HG03103 (cell line): Measurements from ENCODE around the gene ANTXRL.
"Not testable (repeated sequence)": the region's sequence is repeated elsewhere in the genome, so short reads cannot be mapped to it uniquely, and the experiment has no call there.

Experiments used
- ATAC-seq: cut with Tn5 transposase; IDR thresholded peaks from one replicate; pipeline ENCODE4 v1.9.1; 2021; ENCODE audit warnings: low read depth; ENCODE audit not compliant: unreplicated experiment

ANTXRL gene

DNA sequence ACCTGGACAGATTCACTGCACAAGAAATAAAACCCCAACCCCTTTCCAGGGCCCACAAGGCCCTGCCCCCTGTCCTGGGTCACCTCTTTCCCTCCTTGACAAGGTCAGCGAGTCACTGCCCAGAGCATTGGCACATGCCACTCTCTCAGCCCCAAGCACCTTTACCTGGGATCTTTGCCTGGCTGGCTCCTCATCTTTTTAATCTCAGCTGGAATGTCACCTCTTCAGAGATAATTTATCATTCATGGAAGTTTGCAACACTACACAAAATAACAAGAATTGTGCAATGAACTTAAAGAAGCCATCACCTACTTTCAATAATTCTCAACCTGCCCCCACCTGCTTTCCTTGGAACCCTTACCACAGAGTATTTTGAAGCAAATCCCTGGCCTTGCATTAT is 19.2 kb downstream of the ANTXRL start:
- no peak for ATAC-seq

DNA sequence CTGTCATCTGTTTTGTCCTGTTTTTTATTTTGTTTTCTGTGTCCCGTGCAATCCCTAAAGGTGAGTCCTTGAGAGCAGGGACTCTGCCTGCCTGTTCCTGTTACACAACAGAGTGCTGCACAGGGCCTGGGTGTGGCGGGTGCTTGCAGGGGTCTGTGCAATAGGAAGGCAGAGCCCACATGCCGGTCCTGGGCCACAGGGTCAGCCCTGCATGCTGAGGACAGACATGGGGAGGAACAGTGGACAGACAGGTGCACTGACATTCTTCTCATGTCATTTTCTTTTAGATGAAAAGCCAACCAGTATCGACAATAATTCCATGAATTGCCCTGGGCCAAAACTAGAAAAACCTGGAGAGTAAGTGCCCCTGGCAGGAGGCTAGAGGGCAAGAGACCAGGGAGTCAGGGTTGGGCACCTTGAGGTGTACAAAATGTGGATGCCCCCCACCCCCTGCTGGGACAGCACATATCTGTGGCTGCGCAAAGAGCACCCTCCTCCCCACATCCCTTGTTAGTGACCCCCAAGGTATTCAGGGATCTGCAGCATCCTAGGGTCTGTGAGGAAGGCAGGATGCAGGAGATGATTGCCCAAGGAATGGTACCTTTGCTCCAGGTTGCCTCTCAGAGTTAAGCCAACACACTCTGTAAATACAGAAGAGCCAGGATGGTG is 19.9 kb downstream of the ANTXRL start:
- ATAC-seq = no peak

GRCh38 chr10:46307281-46308112 is 20.7 kb downstream of the ANTXRL start:
- ATAC-seq = no peak

DNA sequence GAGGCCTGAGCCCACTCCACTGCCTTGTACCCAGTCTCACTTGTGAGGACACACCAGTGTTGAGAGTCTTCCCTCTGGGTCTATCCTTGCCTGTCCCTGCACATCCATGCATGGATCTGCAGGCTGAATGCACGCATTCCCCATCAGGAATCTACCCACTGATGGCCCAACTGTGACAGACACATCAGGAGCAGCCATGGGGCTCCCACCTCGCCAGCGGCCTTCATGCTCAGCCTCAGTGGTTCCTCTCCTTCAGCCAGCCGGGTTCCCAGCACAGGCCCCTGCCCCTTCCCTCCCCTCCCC is 21.3 kb downstream of the ANTXRL start:
- no peak for ATAC-seq

DNA sequence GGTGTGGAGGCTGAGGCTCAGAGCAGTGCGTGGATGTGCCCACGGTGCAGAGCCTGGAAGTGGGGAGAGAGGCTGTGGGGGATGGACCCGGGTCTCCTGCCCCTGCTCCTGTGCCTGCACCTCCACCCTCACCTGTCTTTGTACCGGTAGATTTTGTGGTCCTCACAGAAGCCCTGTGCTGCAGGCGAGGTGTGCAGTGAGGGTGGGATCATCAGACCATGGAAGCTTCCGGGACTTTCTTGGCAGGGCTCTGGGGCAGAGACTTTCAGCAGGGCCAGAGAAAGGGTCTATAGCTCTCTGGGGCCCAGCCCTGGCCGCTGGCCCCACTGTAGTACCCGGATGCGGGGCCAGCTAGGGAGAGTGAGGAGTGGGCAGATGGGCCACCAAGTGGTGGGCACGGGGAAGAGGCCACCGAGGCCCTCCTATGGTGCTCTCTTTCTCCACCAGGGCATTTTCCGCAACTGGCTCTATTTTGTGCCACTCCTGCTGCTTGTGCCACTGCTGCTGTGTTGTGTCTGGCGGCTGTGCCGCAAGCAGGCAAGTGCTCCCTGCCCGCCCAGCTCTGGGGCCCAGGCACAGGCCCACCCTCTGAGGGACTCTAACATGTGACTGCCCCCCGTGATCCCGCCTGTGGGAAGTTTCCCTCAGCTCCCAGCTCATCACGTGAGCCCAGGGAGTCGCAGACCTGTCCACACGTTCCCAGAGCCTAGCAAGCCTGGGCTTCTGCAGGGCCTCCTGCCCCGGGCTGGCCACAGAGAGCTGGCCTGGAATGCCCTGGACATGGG is 22.1 kb downstream of the ANTXRL start:
- no peak for ATAC-seq

DNA sequence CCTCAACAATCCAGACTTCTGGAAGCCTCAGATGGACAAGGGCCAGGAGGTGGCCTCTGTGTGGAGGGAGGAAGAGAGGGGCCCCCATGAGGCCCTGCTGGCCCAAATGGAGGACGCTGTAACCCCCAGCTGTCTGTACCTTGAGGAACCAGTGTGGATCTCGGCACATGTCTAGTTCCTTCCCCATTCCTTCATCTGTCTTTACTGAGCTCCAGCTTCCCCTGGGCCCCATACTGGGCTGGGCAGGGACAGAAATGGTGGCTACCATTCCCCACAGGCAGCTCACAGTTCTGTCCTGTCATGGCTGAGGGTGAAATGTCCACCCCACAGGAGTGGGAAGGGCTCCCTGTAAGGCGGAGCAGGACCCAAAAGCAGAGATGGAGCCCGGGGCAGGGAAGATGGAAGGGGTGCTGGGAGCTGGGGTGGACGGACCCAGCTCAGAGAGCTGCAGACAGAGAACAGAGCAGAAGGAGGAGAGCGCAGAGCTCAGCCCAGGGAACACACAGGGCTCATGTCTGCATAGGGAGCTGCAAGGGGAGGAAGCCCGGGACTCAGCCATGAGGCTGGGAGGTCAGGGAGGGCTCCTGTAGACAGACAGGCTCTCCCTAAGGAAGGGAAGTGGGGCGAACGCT is 22.8 kb downstream of the ANTXRL start:
- ATAC-seq = no peak

GRCh38 chr10:46310143-46310514 is 23.3 kb downstream of the ANTXRL start:
- no peak for ATAC-seq

- ATAC-seq = no peak
Measured at GRCh38 chr10:46310851-46311250, 24.1 kb downstream of the ANTXRL start.

- no peak for ATAC-seq
Measured at GRCh38 chr10:46311501-46311951, 24.7 kb downstream of the ANTXRL start.

DNA sequence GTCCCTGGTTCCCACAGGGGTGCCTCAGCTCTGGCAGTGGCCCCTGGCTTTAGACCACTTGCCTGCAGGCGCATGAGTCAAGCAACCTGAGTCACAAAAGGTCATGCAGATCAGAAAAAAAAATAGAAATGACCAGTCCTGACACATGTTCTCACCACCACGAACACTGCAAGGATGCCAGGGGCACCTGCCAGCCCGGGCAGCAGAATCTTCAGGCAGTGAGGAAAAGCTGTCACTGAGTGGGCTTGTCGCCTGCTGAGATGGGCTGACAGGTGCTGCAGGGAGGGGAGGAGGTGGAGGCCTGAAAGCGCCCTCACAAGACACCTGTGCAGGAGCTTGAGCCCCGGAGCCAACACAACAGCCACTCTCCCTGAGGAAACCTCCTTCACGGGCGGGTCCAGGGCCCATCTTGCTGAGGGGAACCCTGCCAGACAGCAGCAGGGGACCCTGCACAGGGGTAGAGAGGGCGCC is 25.2 kb downstream of the ANTXRL start:
- ATAC-seq = not testable (repeated sequence)

- ATAC-seq = no peak
Measured at GRCh38 chr10:46312953-46313352, 26.2 kb downstream of the ANTXRL start.

DNA sequence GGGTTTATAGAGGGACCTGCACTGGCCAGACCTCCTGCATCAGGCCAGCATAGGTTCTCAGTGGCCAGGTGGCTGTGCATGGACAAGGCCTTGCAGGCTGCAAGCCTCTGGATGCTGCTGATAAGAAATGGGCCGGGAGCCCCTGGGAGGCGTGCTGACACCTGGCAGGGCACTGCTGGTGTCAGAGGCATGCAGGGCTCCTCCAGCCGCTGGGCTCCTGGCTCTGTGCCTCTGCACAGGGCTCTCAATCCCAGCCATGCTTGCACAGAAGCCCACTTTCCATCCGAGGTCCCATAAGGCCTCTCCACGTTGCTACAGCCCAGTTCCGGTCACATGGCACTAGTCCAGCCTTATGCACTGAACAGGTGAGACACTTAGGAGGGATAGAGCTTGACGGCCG is 27.3 kb downstream of the ANTXRL start:
- no peak for ATAC-seq

- ATAC-seq = not testable (repeated sequence)
Measured at GRCh38 chr10:46315071-46315860, 28.5 kb downstream of the ANTXRL start.

DNA sequence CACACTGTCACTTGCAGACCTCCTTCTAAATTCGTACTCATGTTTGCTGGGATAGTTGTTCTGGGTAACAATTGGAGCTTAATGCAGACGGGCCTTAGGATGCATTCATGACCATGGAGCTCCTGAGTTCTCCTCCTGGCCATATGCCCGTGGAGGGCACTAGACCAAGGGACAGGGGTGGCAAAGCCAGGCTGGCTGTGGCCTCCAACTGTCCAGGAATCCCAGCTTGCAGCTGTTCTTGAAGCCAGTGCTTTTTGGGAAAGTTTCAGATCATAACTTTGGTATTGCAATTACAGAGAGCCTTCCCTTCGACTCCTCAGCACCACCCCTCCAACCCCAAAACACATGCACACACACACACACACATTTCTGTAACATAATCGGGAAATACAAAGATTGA is 30.6 kb downstream of the ANTXRL start:
- no peak for ATAC-seq

GRCh38 chr10:46317889-46318288 is 31.1 kb downstream of the ANTXRL start:
- ATAC-seq = no peak

DNA sequence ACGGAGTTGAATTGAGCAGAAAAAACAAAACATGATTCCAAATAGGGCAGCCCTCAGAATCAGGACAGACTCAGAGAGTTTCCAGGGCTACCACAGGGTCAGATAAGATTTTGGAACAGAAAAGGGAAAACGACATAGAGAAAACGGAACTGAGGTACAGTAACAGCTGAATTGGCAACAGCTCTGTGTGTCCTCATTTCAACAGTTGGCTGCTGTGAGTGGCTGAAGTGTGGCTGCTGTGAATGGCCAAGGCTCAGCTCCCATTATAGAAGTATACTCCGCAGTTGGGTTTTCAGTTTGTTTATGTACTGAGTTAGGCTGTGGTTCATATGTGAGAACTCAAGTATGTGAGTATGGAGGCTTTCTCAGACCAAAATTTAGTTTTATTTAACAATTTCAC is 32.0 kb downstream of the ANTXRL start:
- no peak for ATAC-seq

DNA sequence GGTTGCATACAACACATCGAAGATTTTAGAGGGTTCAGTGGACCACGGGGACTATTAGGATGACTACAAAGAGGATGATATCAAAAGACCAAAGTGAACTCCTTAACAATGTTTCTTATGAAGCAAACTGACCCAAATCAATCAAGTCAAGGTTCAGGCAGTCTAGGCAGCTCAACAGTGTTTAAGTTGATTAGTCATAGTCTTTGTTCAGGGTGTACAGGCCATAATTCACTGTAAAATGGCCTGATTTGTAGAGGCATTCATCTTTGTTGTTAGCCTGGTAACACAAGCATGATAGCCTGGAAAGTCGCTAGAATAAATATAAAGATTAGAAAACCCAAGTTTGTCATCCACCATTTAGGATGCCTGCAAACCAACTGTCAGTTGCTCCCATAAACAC is 32.6 kb downstream of the ANTXRL start:
- no peak for ATAC-seq

DNA sequence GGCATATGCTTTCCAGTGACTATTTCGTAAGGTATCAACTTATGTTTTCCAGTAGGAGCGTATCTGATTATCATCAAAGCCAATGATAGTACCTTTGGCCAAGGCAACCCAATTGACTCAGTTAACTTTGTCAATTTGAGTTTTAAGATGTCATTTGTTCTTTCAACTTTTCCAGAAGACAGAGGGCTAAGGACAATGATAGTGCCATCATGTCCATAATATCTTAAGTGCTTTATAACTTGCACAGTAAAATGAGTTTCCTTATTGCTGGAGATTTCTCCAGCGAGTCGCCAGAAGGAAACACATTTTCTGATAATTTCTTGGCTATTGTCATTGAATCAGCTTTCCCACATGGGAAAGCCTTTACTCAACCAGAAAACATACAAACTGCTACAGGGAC is 35.0 kb downstream of the ANTXRL start:
- no peak for ATAC-seq

DNA sequence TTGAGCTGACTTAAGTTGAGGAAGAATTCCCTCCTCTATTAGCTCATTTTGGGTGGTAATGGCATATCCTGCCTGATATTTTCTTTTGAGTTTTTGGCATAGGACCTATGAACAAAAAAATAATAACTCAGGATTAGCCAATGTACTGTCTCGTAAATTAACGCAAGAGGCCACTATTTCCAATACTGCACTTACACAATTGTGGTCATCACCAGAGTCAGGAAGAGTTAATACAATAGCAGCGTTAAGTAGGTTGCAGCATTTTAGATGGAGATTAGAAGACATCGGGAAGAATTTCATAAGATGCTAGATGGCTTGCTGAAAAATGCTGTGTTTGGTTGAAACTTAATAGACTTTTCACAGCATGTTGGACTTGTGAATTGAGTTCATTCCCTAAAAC is 36.4 kb downstream of the ANTXRL start:
- ATAC-seq = no peak

DNA sequence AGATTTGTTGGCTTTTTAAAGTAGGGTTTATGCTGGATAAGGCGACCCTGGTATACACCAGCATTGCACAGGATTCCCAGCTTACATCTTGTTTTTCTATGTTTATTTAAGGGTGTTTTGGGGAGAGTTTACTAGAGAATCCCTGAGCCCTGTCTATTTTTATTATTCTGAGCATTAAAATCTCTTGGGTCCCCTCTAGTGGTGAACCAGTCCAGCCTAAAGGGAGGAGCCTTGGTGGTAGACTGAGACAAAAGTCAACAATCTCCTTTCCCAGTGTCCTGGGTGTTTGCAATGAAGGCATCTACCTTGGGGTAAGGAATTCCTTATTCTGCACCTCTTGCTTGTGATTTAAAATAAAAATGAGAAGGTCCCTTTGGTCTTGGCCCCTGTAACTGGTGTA is 38.2 kb downstream of the ANTXRL start:
- no peak for ATAC-seq
